Activated CD4-positive, alpha-beta T cell treated with anti-CD3 and anti-CD28 coated beads, Interleukin-2, Interleukin-4, amounts not matched to agents 100 ng/mL and 50 ng/mL, durations not matched to agents 16 hours and 8 hours (primary cell): ENCODE results near the gene PCSK5.
"Not testable (repeated sequence)": the region's sequence is repeated elsewhere in the genome, so short reads cannot be mapped to it uniquely, and the experiment has no call there.

Experiments
- DNase-seq: peaks from one replicate; pipeline ENCODE4 v3.0.0-alpha.2; 2020; ENCODE audit warnings: low spot score

The PCSK5 gene

GRCh38 chr9:75889977-75890471, 449 bp upstream of the PCSK5 start:
- no peak for DNase-seq

- no peak for DNase-seq
Observed at GRCh38 chr9:75891277-75891741, 836 bp downstream of the PCSK5 start.

- DNase-seq, result no peak
Observed at GRCh38 chr9:75891771-75892215, 1.3 kb downstream of the PCSK5 start.

- DNase-seq, result no peak
Observed at GRCh38 chr9:75892216-75892911, 1.9 kb downstream of the PCSK5 start.

GRCh38 chr9:75893106-75893505, 2.6 kb downstream of the PCSK5 start:
- DNase-seq, result no peak

- no peak for DNase-seq
Observed at GRCh38 chr9:75894566-75894965, 4.1 kb downstream of the PCSK5 start.

- DNase-seq, result no peak
Observed at GRCh38 chr9:75895112-75895511, 4.6 kb downstream of the PCSK5 start.

- no peak for DNase-seq
Observed at GRCh38 chr9:75896193-75896592, 5.7 kb downstream of the PCSK5 start.

- DNase-seq, result not testable (repeated sequence)
Observed at GRCh38 chr9:75900893-75901524, 10.5 kb downstream of the PCSK5 start.

GRCh38 chr9:75903785-75904360, 13.4 kb downstream of the PCSK5 start:
- no peak for DNase-seq

- no peak for DNase-seq
Observed at GRCh38 chr9:75904364-75904763, 13.9 kb downstream of the PCSK5 start.

- no peak for DNase-seq
Observed at GRCh38 chr9:75906531-75906930, 16.1 kb downstream of the PCSK5 start.

- DNase-seq, result no peak
Observed at GRCh38 chr9:75907329-75907728, 16.9 kb downstream of the PCSK5 start.

- DNase-seq, result no peak
Observed at GRCh38 chr9:75907923-75908322, 17.4 kb downstream of the PCSK5 start.

- DNase-seq, result no peak
Observed at GRCh38 chr9:75909776-75910175, 19.3 kb downstream of the PCSK5 start.

GRCh38 chr9:75910731-75911130, 20.3 kb downstream of the PCSK5 start:
- no peak for DNase-seq

- peak; percentile 52 for DNase-seq
Observed at GRCh38 chr9:75911390-75911789, 20.9 kb downstream of the PCSK5 start.

- no peak for DNase-seq
Observed at GRCh38 chr9:75912951-75913350, 22.5 kb downstream of the PCSK5 start.

- no peak for DNase-seq
Observed at GRCh38 chr9:75914002-75914401, 23.5 kb downstream of the PCSK5 start.

- DNase-seq, result no peak
Observed at GRCh38 chr9:75914883-75915452, 24.5 kb downstream of the PCSK5 start.

GRCh38 chr9:75918154-75918553, 27.7 kb downstream of the PCSK5 start:
- peak; percentile 2 for DNase-seq

- no peak for DNase-seq
Observed at GRCh38 chr9:75918909-75919308, 28.4 kb downstream of the PCSK5 start.
